HepG2 (cell line): Measurements from ENCODE around the gene ZIC4. TPM values are rescaled to one million over a fixed set of nuclear protein-coding genes. Genes with fewer than 3 reads are reported as not detected.

Experiments used
- ATAC-seq: fragments of 200-7000 bp; cut with Tn5 transposase; 3 replicates; pipeline ENCODE4 v1.9.1; 2020; ENCODE audit warnings: mild to moderate bottlenecking, moderate library complexity
- BruUV-seq: library from RNA; stranded (reverse); fragments of 400-500 nt; replicated peaks from 2 replicates; lab custom pipeline; 2021; lab: Mats Ljungman, UMichigan
- CTCF ChIA-PET: fragments of 300-600 bp; formaldehyde crosslinking; extraction: SDS; loops from one replicate; lab custom pipeline; 2021; ENCODE audit warnings: low total read pairs, inconsistent platforms, low intra/inter-chr PET ratio; lab: Yijun Ruan, JAX
- POLR2A ChIA-PET: fragments of 350-600 bp; sonication (Branson Sonifier 250); formaldehyde crosslinking; loops from one replicate; lab custom pipeline; 2020; ENCODE audit warnings: antibody characterized with exemption, inconsistent platforms; lab: Yijun Ruan, JAX
- DNase-seq: peaks from one replicate; pipeline ENCODE4 v3.0.0-alpha.2; 2015; ENCODE audit warnings: low spot score
- FAIRE-seq: peaks from 3 replicates; lab custom pipeline; 2011; peaks lifted over from hg19 to GRCh38; lab: Jason Lieb, UNC
- H2AFZ ChIP-seq: one replicate; pipeline ENCODE4 v1.6.1; 2011; ENCODE audit warnings: low read length, inconsistent platforms
- H3K27ac ChIP-seq: fragments of 300-600 bp; 3 replicates; pipeline ENCODE4 v1.8.0; 2011; ENCODE audit warnings: mixed run types, mild to moderate bottlenecking, mixed read lengths, low read length, inconsistent platforms; ENCODE audit not compliant: insufficient read depth; ENCODE audit errors: extremely low read length
- H3K27me3 ChIP-seq, 2 experiments: fragments of 200-600 bp in 1 of 2; 2 replicates in 1 of 2; 3 replicates in 1 of 2; pipeline versions ENCODE4 v1.6.0 to v1.8.0; 2011; ENCODE audit warnings: low read length in 2 of 2, mild to moderate bottlenecking in 2 of 2, moderate library complexity in 2 of 2, inconsistent platforms in 1 of 2; ENCODE audit not compliant: insufficient read depth in 2 of 2, control insufficient read depth in 1 of 2
- H3K36me3 ChIP-seq, 2 experiments: fragments of 200-600 bp in 1 of 2; replicated peaks in 1 of 2; 2 replicates in 1 of 2; 3 replicates in 1 of 2; pipeline versions ENCODE4 v1.5.1 to v1.8.0; 2011; ENCODE audit warnings: low read length in 2 of 2, inconsistent platforms in 1 of 2; ENCODE audit not compliant: insufficient read depth in 2 of 2, control insufficient read depth in 1 of 2
- H3K4me1 ChIP-seq: 2 replicates; pipeline ENCODE4 v1.5.1; 2012; ENCODE audit warnings: low read length, inconsistent platforms; ENCODE audit not compliant: insufficient read depth
- H3K4me2 ChIP-seq: 2 replicates; pipeline ENCODE4 v1.6.0; 2011; ENCODE audit warnings: low read depth, low read length, inconsistent platforms
- H3K4me3 ChIP-seq, 3 experiments: fragments of 200-600 bp in 1 of 3; sonication (generic), shearing (Covaris generic) in 1 of 3; replicated peaks in 1 of 3; 2 replicates each; pipeline ENCODE4 v1.5.1; 2011 to 2016; ENCODE audit warnings: low read length in 3 of 3, inconsistent platforms in 2 of 3, low read depth in 2 of 3, mild to moderate bottlenecking in 2 of 3, control low read depth in 1 of 3, mixed read lengths in 1 of 3; ENCODE audit not compliant: insufficient read depth in 1 of 3
- H3K79me2 ChIP-seq: one replicate; pipeline ENCODE4 v1.6.1; 2011; ENCODE audit warnings: low read length, inconsistent platforms; ENCODE audit not compliant: insufficient read depth
- H3K9ac ChIP-seq: 2 replicates; pipeline ENCODE4 v1.6.0; 2011; ENCODE audit warnings: mild to moderate bottlenecking, low read depth, low read length, inconsistent platforms; ENCODE audit not compliant: insufficient read depth
- H3K9me3 ChIP-seq: 2 replicates; pipeline ENCODE4 v1.5.1; 2012; ENCODE audit warnings: mild to moderate bottlenecking, low read length
- H4K20me1 ChIP-seq: 2 replicates; pipeline ENCODE4 v1.6.0; 2011; ENCODE audit warnings: inconsistent platforms, mild to moderate bottlenecking, low read length, moderate library complexity; ENCODE audit not compliant: insufficient read depth
- BORCS8-MEF2B ChIP-seq: sonication (generic); formaldehyde crosslinking; IDR thresholded peaks from 2 replicates; pipeline ENCODE4 v1.8.0; 2022; ENCODE audit warnings: mild to moderate bottlenecking, missing genetic modification reagents
- DR1 ChIP-seq: sonication (generic); formaldehyde crosslinking; IDR thresholded peaks from 2 replicates; pipeline ENCODE4 v1.8.0; 2021; ENCODE audit warnings: mild to moderate bottlenecking, missing genetic modification reagents, inconsistent platforms
- HNF4A ChIP-seq: sonication (generic); formaldehyde crosslinking; IDR thresholded peaks from 2 replicates; pipeline ENCODE4 v1.4.0; 2020; ENCODE audit warnings: missing genetic modification reagents
- ZNF460 ChIP-seq: sonication (generic); formaldehyde crosslinking; IDR thresholded peaks from 2 replicates; pipeline ENCODE4 v1.5.1; 2020; ENCODE audit warnings: missing genetic modification reagents, mild to moderate bottlenecking, borderline replicate concordance
- ZNF564 ChIP-seq: sonication (generic); formaldehyde crosslinking; IDR thresholded peaks from 2 replicates; pipeline ENCODE4 v1.8.1; 2023; ENCODE audit warnings: mild to moderate bottlenecking, missing genetic modification reagents
- ZNF646 ChIP-seq: sonication (generic); formaldehyde crosslinking; IDR thresholded peaks from 2 replicates; pipeline ENCODE4 v1.9.0; 2021; ENCODE audit warnings: mild to moderate bottlenecking, missing genetic modification reagents
- ZNF710 ChIP-seq: sonication (generic); formaldehyde crosslinking; IDR thresholded peaks from 2 replicates; pipeline ENCODE4 v1.5.0; 2020; ENCODE audit warnings: mild to moderate bottlenecking, missing genetic modification reagents, borderline replicate concordance
- WGBS: methylation state at CpG from one replicate; pipeline ENCODE4 v1.1.6; 2017; ENCODE audit warnings: low lambda C conversion rate; 5-methylcytosine and 5-hydroxymethylcytosine counted together
- in situ Hi-C: cut with HindIII; loops from 2 replicates; pipeline ENCODE4 v1.10.0; 2017; ENCODE audit warnings: low pct_unique_long_range_greater_than_20kb; ENCODE audit not compliant: extremely low pct_ligation_motif_present
- intact Hi-C: fragments of 100-400 bp; cut with micrococcal nuclease; formaldehyde crosslinking; loops from one replicate; pipeline ENCODE4 v1.10.0; 2022; ENCODE audit not compliant: unreplicated experiment
- polyA plus RNA-seq, 8 experiments: library from polyadenylated mRNA; depleted of rRNA in 3 of 8; stranded (reverse) in 7 of 8; unstranded in 1 of 8; fragments of >200 nt; fragmentation: Illumina TruSeq in 4 of 8; extraction: Trizol in 4 of 8; gene quantifications; 2 replicates each; pipeline versions ENCODE4 v1.2.1 to v1.2.3, GENCODE V29; 2011 to 2016; ENCODE audit warnings: low read depth in 4 of 8, missing spikeins in 1 of 8, mixed read lengths in 1 of 8; ENCODE audit not compliant: insufficient read depth in 1 of 8
- total RNA-seq, 5 experiments: library from RNA; depleted of rRNA; stranded (reverse); fragments of >200 nt; fragmentation: Illumina TruSeq; extraction: Trizol; gene quantifications; 2 replicates each; pipeline ENCODE4 v1.2.3, GENCODE V29; 2016; ENCODE audit warnings: low read depth in 1 of 5

ZIC4 gene
- total and polyA plus RNA-seq, 2 of the 13 experiments (the other 11 are each of a cell fraction or from before 2014, with no cell fraction given) = not detected

GRCh38 chr3:147421184-147421912, 15.0 kb upstream of the ZIC4 start:
- CTCF ChIA-PET = no interaction called here
- intact Hi-C loops (no loop called here), in situ Hi-C loops (no loop called here)
- no peaks in the 10 kb centered on the region for H3K36me3 ChIP-seq
- H3K4me1 ChIP-seq = no peaks in the 10 kb centered on the region
- no peak overlapping the region for H3K9ac ChIP-seq
- no peak overlapping the region for H3K27ac ChIP-seq
- TF ChIP-seq HNF4A (CRISPR knock-in tag) = no peak
- no peak for TF ChIP-seq DR1 (CRISPR knock-in tag)
- no peak for TF ChIP-seq ZNF460 (CRISPR knock-in tag)
- TF ChIP-seq, all 625 proteins: peak for 0
- Histone ChIP-seq H4K20me1 (no peaks in the 10 kb centered on the region), H2AFZ (no peak overlapping the region), H3K79me2 (no peaks in the 10 kb centered on the region), H3K27me3 (peaks cover 2 to 60% of the 10 kb centered on the region in 2 experiments; a peak in 4 of 5 replicates), H3K4me2 (no peak overlapping the region), H3K4me3 (no peak overlapping the region), H3K9me3 (no peaks in the 10 kb centered on the region)
- WGBS = 82% methylated on average over 42 of the region's 53 CpGs
- DNase-seq (no peak), FAIRE-seq (no peak), ATAC-seq (no peak; the same call in 2 of the 3 replicates)
- BruUV-seq = no TSS peak
- POLR2A ChIA-PET = no interaction called here

DNA sequence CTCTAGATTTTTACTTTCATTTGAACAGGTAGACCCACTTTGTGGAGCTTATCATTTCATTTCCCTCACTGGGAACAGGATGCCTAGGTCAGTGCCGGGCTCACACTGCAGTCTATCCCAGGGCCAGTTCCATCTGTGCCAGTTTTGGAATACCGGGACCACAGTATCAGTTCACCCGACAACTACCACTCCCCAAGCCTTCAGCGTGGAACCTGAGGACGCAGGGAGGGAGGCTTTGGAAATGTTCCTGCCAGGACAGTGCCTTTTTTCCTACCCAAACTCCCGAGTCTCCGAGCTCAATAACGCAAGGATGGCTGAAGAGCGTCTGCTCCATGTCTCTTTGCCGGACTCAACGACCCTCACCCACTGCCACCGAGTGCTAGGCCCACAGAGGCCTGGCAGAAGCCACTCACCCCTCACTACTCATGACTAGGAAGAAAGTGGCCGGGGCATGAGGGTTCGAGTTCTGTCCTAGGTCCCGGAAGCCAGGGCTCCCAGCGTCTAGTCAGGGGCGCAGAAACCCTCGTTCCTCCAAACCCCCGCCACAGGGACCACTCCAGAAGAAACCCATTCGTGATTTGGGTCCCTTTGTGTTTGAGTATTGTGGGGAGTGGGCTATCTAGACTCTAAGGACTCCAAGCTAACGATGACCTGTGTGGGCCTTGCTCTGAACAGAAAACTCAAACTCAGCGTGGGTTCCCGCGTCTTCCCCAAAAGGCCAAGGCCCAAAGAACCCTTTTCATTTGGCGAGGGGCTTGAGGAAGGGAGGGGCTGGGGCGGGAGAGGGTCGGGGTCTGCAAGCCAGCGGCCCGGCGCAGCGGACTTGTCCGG, 14.2 kb upstream of the ZIC4 start:
- FAIRE-seq = no peak
- WGBS = 44% methylated on average over 12 of the region's 32 CpGs
- CTCF ChIA-PET = no interaction called here
- no peak for TF ChIP-seq ZNF646 (CRISPR knock-in tag)
- TF ChIP-seq ZNF564 = no peak
- no peak for TF ChIP-seq BORCS8-MEF2B (CRISPR knock-in tag)
- TF ChIP-seq ZNF710 (CRISPR knock-in tag) = no peak

More for the DNA sequence above, 14.2 kb upstream of the ZIC4 start:
- DNase-seq (no peak), ATAC-seq (no peak)
- H3K27ac ChIP-seq = no peak overlapping the region
- no peak overlapping the region for H2AFZ ChIP-seq
- H3K36me3 ChIP-seq = no peaks in the 10 kb centered on the region
- H3K9me3 ChIP-seq = no peaks in the 10 kb centered on the region
- in situ Hi-C loops = no loop called here
- POLR2A ChIA-PET = no interaction called here
- H3K79me2 ChIP-seq = no peaks in the 10 kb centered on the region
- peaks cover 2 to 60% of the 10 kb centered on the region in 2 experiments; a peak in 4 of 5 replicates for H3K27me3 ChIP-seq
- no peaks in the 10 kb centered on the region for H3K4me1 ChIP-seq
- intact Hi-C loops = no loop called here
- no peak overlapping the region for H3K9ac ChIP-seq
- H3K4me3 ChIP-seq = no peak overlapping the region
- H3K4me2 ChIP-seq = no peak overlapping the region
- no peaks in the 10 kb centered on the region for H4K20me1 ChIP-seq
- BruUV-seq = no TSS peak
